EL (cell line): ENCODE measurements around the gene CTBP2.

Source experiments
- DNase-seq: peaks from one replicate; pipeline ENCODE4 v3.0.0-alpha.2; 2016

CTBP2 gene

DNA sequence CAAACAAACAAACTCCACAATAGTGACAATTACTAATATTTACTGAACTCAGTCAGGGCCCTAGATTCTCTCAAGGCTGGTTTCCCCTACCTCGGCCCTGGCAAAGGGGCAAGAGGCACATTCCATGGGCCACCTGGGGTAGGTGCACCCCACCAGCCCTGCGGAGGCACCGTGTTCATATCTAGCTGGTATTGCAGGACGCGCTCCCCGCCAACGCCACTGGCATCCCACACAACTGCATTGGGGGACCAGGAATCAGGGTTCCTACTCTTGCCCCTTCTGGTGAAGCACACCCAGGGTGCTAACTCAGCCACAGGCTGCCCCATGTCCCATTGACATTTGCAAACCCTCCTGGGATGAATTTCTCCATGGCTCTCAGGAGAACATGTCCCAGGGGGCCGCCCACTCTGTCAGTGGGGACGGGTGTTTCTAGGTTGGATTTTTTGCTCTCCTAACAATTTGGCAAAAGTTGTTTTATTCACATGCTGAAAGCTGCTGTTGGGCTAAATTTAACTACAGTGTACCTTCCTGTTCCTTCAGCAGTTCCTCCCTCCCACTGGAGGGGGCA is 141.7 kb downstream of the CTBP2 start:
- DNase-seq = no peak

DNA sequence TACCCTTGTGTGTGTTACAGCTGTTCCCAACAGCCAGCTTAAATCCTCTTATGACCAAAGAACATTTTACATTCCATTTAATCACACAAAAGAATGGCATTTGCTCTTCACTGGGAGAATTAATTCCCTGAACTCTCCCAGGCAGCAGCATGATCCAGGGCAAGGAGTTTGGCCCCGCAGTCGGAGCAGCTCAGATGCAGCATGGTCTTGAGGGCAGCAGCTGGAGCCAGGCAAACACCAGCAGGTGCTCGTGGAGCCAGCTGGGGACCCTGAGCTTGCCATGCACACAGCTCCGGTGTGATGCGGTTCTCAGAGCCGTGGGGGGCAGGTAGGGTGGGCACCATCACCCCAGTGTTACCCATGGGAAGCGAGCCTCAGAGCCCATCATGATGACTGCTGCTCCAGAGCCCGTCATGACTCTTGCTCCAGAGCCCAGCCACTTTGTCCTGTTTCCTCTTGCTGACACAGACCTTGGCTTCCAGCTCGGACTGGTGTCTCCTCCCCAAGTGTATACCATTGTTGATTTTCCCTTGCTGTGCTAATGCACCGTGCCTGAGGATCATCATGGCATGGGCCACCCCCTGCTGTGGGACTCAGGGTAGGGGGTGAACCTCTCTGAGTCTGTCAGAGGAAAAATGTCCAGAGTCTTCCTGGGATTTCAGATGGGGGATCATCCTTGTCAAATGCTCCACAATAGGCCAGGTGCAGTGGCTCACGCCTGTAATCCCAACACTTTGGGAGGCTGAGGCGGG is 142.6 kb downstream of the CTBP2 start:
- no peak for DNase-seq

- no peak for DNase-seq
Observed at GRCh38 chr10:125016611-125017202, 143.7 kb downstream of the CTBP2 start.

DNA sequence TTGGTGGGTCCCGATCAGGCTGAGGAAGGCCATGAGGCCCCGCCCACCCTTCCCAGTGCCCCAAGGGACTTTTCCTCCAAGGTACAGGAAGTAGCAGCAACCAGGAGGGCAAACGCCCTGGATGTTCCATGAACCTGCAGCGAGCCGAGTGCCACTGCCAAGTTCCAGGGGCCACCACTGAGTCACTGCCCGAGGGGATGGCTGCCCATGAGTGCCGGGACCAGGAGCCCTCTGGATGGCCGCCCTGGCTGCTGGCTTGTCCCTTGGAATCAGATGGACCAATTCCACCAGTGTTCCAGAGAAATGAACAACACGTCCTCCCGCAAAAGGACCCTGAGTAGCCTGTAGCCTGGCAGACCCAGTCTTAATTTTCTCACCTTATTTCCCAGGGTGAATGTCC is 144.2 kb downstream of the CTBP2 start:
- DNase-seq = no peak

- DNase-seq = no peak
Observed at GRCh38 chr10:125015356-125015944, 144.9 kb downstream of the CTBP2 start.

GRCh38 chr10:125014836-125015355 is 145.5 kb downstream of the CTBP2 start:
- DNase-seq = no peak

GRCh38 chr10:125014086-125014830 is 146.1 kb downstream of the CTBP2 start:
- no peak for DNase-seq

- no peak for DNase-seq
Observed at GRCh38 chr10:125013529-125013872, 146.9 kb downstream of the CTBP2 start.

DNA sequence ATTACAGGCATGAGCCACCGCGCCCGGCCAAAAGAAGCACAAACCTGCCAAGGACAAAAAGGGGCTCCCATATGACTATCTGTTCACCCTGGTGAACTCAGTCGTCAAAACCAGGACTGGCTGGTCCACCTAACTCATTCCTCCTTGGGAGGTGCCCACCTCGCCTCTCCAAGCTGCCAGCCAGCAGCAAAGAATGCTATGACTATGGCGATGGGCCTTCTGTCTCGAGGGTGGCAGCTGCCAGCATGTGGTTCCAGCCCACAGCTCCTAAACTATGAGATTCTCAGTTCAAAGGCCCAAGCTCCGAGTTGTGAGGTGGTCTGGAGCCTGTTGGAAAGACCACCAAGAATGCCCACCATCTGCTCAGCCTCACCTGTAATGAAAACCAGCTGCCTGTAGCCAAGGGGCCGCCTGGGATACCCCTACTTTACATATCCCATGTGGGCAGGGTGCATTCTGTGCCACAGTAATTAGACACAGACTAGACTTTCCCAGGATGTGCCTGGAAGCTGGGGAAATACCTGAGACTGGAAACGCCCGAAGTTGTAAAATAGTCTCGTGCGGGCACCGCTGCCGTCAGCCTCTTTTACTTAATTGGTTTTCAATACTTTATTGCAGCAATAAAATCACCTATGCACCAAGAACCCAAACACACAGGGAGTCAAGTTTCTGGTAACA is 147.4 kb downstream of the CTBP2 start:
- DNase-seq = no peak

GRCh38 chr10:125011926-125012705 is 148.2 kb downstream of the CTBP2 start:
- no peak for DNase-seq

DNA sequence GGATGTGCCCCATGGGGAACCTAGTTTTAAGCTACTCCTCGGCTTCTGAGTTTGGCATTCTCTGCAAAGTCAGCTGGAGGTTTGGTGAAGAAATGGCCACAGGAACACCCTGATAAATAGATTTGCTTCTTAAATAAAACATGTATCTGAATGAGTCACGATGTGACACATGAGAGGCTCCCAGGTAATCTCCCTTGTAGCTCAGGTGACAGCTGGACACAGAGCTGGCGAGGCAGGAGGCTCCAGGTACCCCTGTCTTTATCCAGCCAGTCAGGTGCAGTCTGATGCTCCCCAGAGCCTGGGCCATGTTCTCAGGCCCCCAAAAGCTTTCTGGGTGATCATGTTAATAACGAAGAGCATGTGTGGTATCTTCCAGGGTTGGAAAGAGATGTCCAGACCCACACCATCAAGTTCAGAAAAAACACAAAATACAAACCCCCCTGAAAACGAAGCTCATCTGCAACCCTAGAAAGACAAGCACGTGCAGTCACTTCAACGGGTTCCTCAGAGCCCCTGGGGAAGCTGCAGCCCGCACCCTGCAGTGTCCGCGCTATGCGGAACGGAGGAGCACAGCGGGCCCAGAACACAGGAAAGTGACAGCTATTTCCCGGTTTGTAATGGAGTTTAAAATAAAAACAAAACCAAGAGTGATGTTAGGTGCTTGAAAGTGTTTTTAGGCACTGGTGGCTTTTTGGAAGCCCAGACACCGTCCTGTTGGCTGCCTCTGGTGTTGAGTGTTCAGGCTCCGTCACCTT is 149.0 kb downstream of the CTBP2 start:
- DNase-seq = no peak

DNA sequence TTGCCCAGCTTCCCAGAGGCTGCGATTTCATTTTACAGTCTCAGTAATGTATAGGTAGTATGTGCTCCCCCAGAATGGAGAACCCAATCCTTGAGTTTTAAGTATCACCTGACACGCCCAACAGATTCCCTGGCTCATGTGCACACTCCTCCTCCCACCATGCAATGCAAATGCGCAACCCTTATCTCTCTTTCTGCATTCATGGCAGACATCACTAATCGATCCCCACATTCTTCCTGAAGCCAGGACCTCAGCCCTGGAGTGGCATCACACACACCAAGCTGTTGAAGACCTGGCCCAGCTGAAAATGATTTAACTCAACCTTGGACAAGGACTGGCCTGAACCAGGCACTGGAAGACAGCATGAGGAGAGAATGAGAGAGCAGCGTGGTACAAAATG is 150.0 kb downstream of the CTBP2 start:
- no peak for DNase-seq

GRCh38 chr10:125009661-125010161 is 150.7 kb downstream of the CTBP2 start:
- no peak for DNase-seq

- no peak for DNase-seq
Observed at GRCh38 chr10:125008689-125009638, 151.4 kb downstream of the CTBP2 start.

- DNase-seq = no peak
Observed at GRCh38 chr10:125007436-125007835, 152.9 kb downstream of the CTBP2 start.

DNA sequence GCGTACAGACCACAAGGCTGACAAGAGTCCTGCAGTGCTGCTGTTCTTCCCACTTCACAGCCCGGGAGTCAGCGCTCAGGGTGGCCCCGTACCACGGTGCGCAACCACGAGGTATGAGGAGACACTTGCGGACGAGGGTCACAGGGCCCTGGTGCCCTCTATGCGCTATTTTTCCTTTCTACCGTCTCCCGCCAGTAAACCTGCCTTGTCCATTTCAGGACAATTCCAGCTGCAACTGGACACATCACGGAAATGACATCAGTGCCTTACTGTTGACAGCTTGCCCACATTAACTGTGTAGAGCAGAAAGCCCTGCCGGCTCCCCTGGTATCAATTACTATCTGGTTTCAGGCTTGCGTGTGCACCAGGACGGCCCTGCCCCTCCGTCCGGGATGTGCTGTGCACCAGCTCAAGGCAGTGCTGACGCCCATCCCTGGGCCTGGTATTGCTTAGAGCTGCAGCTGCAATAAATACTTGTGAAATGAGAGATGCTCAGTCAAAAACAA is 153.4 kb downstream of the CTBP2 start:
- no peak for DNase-seq

GRCh38 chr10:125006188-125006680 is 154.1 kb downstream of the CTBP2 start:
- no peak for DNase-seq

DNA sequence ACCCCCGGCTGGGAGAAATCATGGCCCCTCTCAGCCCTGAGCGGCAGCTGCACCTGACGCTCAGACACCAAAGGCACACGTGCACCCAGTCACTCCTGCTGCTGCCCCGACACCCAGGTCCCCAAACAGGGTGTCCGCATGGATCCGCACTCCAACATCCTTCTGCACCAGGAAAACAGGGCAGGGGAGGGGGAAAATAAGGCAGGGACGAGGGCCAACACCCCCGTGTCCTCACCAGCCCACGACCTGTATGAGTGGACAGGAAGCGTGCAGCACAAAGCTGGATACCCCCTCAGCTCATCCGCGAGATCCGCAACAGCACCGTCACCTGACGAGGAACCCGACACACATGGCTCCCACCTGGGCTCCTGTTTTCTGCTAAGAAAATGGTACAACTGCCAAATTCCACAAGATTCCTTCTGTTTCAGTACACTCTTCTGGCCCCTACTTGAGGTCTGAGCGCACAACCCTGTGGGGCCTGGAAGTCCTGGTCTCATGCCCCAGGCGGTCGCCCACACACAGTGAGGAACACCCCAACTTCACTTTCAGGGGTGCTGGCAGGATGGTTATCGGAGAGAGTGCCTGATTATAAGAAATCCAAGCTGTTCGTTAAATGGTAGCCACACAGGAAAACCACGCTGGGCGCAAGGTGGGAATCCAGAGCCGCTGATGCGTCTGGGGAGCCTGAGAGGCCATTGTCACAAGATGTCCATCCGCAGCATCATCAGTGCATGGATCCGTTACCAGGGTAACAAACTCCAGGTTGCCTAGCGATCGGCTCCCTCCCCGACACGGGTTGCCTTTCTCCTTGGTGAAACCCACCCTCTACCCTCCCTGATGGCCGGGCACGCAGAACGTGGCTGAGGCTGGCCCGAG is 154.8 kb downstream of the CTBP2 start:
- no peak for DNase-seq
